Measurements from ENCODE around the gene GARIN5A. TPM values are rescaled to one million over a fixed set of nuclear protein-coding genes. Genes with fewer than 3 reads are reported as not detected.

Gene GARIN5A
- polyA plus RNA-seq, 3 donors, result 0.41 TPM; not detected in 2

DNA sequence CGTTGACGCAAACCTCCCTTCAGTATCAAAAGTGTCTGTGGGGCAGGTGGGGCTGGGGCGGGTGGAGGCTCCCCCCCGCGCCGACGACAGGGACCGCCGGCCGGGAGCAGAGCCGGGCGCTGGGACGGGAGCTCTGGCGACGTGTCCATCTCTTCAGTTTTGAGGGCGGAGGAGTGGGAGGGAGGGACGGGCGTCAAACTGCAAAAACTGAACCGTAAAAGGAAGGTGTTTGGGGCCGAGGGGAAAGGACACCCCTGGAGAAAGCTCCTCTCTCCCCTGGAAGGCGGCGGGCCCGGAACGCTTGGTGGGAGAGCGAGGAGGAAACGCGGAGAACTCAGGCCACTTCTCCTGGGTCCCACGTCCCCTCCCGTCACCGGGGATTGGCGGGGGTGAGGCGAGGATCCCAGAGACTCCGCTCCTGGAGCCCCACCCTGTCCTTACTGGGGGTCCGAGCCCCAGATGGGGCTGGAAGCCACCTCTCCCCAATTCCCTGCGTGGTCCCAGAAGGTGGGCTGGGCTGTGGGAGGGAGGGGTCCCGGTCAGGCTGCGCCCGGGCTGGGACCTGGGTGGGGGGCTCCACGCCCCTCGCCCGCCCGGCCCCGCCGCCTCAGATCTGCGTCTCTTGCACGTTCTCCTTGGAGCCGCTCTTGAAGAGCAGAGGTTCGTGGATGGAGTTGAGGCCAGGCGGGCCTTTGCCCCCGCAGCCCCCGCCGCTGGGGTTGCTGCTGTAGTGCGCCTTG, 40.5 kb upstream of the GARIN5A start:
- Histone ChIP-seq H3K27me3 (ENCODE audit: control insufficient read depth in 2 of 2, insufficient read depth in 2 of 2, low read length in 2 of 2) (peaks cover 0 to 6% of the 10 kb centered on the region in 2 donors), H3K4me3 (replicated peaks in 1 of 3; ENCODE audit: low read depth in 2 of 3, low read length in 3 of 3) (no peak overlapping the region), H3K79me2 (ENCODE audit: insufficient read depth, low read length) (no peaks in the 10 kb centered on the region), H3K9me3 (replicated peaks in 1 of 2; ENCODE audit: control insufficient read depth in 1 of 2, insufficient read depth in 1 of 2, low read length in 2 of 2) (no peaks in the 10 kb centered on the region), H3K36me3 (replicated peaks in 1 of 2; ENCODE audit: control insufficient read depth in 1 of 2, insufficient read depth in 2 of 2, low read length in 2 of 2) (no peaks in the 10 kb centered on the region), H3K27ac (ENCODE audit: low read depth in 1 of 2, low read length in 2 of 2) (no peak overlapping the region), H3K4me2 (replicated peaks; ENCODE audit: extremely low read depth, low read length, poor library complexity, severe bottlenecking) (no peak overlapping the region), H2AFZ (ENCODE audit: insufficient read depth, low read depth, low read length, poor library complexity, severe bottlenecking) (no peak overlapping the region), H3K4me1 (ENCODE audit: control insufficient read depth in 1 of 2, insufficient read depth in 2 of 2, low read length in 2 of 2) (no peaks in the 10 kb centered on the region), H4K20me1 (ENCODE audit: insufficient read depth, low read length) (no peaks in the 10 kb centered on the region), H3K9ac (ENCODE audit: insufficient read depth, low read length, poor library complexity, severe bottlenecking) (no peak overlapping the region)
- Mint-ChIP-seq H3K36me3 (no peaks in the 10 kb centered on the region), H3K27ac (no peak overlapping the region), H3K4me1 (no peaks in the 10 kb centered on the region), H3K4me3 (no peak overlapping the region), H3K9me3 (peaks cover 0 to 8% (median 6%) of the 10 kb centered on the region in 7 donors), H3K27me3 (ENCODE audit: low read depth in 3 of 3) (peaks cover 18 to 40% (median 24%) of the 10 kb centered on the region in 3 donors)
- DNase-seq, result no peak
- intact Hi-C loops (cut with micrococcal nuclease), result no loop called here
- 83% methylated on average over 30 of the region's 53 CpGs for WGBS (ENCODE audit: insufficient coverage)
- TF ChIP-seq, protein P1, sequence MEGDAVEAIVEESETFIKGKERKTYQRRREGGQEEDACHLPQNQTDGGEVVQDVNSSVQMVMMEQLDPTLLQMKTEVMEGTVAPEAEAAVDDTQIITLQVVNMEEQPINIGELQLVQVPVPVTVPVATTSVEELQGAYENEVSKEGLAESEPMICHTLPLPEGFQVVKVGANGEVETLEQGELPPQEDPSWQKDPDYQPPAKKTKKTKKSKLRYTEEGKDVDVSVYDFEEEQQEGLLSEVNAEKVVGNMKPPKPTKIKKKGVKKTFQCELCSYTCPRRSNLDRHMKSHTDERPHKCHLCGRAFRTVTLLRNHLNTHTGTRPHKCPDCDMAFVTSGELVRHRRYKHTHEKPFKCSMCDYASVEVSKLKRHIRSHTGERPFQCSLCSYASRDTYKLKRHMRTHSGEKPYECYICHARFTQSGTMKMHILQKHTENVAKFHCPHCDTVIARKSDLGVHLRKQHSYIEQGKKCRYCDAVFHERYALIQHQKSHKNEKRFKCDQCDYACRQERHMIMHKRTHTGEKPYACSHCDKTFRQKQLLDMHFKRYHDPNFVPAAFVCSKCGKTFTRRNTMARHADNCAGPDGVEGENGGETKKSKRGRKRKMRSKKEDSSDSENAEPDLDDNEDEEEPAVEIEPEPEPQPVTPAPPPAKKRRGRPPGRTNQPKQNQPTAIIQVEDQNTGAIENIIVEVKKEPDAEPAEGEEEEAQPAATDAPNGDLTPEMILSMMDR (IDR thresholded peaks at IDR 0.05), result no peak

- no peak for DNase-seq
- Histone ChIP-seq H3K4me2 (replicated peaks; ENCODE audit: extremely low read depth, low read length, poor library complexity, severe bottlenecking) (no peak overlapping the region), H3K36me3 (replicated peaks in 1 of 2; ENCODE audit: control insufficient read depth in 1 of 2, insufficient read depth in 2 of 2, low read length in 2 of 2) (no peaks in the 10 kb centered on the region), H3K27me3 (ENCODE audit: control insufficient read depth in 2 of 2, insufficient read depth in 2 of 2, low read length in 2 of 2) (peaks cover 0 to 6% of the 10 kb centered on the region in 2 donors), H3K79me2 (ENCODE audit: insufficient read depth, low read length) (no peaks in the 10 kb centered on the region), H3K9me3 (replicated peaks in 1 of 2; ENCODE audit: control insufficient read depth in 1 of 2, insufficient read depth in 1 of 2, low read length in 2 of 2) (no peaks in the 10 kb centered on the region), H3K4me3 (replicated peaks in 1 of 3; ENCODE audit: low read depth in 2 of 3, low read length in 3 of 3) (no peak overlapping the region), H4K20me1 (ENCODE audit: insufficient read depth, low read length) (no peaks in the 10 kb centered on the region), H2AFZ (ENCODE audit: insufficient read depth, low read depth, low read length, poor library complexity, severe bottlenecking) (no peak overlapping the region), H3K27ac (ENCODE audit: low read depth in 1 of 2, low read length in 2 of 2) (no peak overlapping the region), H3K9ac (ENCODE audit: insufficient read depth, low read length, poor library complexity, severe bottlenecking) (no peak overlapping the region), H3K4me1 (ENCODE audit: control insufficient read depth in 1 of 2, insufficient read depth in 2 of 2, low read length in 2 of 2) (peaks cover 3 to 4% of the 10 kb centered on the region in 2 donors)
- Mint-ChIP-seq H3K27ac (no peak overlapping the region), H3K9me3 (peaks cover 0 to 8% (median 6%) of the 10 kb centered on the region in 7 donors), H3K27me3 (ENCODE audit: low read depth in 3 of 3) (peaks cover 18 to 40% (median 24%) of the 10 kb centered on the region in 3 donors), H3K36me3 (no peaks in the 10 kb centered on the region), H3K4me1 (peaks cover 4% of the 10 kb centered on the region), H3K4me3 (no peak overlapping the region)
- TF ChIP-seq, protein P1 (IDR thresholded peaks at IDR 0.05), result no peak
- 77% methylated on average over 3 of the region's 12 CpGs for WGBS (ENCODE audit: insufficient coverage)
- intact Hi-C loops (cut with micrococcal nuclease), result no loop called here
These were observed 39.8 kb upstream of the GARIN5A start for GRCh38 chr19:50516456-50516855.

Measured in CD14-positive monocyte (primary cell).